DMS114 treated with DMSO at 0.1 percent for 48 hours (cell line): Measurements from ENCODE around the gene CFAP20DC.
"Not testable (repeated sequence)": the region's sequence is repeated elsewhere in the genome, so short reads cannot be mapped to it uniquely, and the experiment has no call there.

Experiments used
- DNase-seq: peaks from one replicate; lab custom pipeline; 2025; ENCODE audit not compliant: unreplicated experiment; lab: John Stamatoyannopoulos, UW

The CFAP20DC gene

DNA sequence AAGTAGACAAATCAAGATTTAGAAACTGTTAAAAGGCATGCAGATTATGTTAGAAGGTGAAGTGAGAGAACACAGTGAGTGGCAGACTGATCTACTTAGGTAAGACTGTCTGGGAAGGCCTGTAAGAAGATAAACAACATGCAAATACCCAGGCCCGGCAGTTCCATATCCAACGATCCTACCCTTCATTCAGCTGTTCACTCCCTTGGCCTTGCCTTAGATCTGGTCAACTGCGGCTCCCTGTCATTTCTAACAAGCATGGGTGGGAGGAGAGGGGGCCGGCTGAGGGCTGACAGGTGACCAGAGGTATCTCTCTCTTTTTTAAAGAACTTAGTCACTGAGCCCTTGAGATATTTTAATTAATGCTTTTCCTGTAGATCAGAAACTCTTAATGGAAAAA is 298.6 kb downstream of the CFAP20DC start:
- no peak for DNase-seq

GRCh38 chr3:58749948-58750347 is 299.9 kb downstream of the CFAP20DC start:
- no peak for DNase-seq

DNA sequence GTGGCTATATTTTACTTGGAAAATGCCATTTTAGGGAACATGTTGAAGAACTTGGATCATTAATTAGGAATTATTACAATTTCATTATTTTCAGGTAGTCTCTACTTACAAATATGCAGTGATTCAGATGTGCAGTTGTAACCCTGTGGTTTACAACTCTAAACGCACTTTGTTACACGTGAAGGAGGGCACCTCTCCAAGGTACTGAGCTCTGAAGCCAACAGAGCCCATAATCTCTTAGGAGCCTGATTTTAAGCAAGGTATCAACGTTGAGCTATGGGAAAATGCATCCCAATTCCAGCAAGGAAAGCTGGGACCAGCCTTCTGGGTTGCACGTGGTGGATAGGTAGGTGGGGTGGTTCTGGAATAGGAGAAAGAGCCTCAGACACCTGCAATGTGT is 301.8 kb downstream of the CFAP20DC start:
- no peak for DNase-seq

DNA sequence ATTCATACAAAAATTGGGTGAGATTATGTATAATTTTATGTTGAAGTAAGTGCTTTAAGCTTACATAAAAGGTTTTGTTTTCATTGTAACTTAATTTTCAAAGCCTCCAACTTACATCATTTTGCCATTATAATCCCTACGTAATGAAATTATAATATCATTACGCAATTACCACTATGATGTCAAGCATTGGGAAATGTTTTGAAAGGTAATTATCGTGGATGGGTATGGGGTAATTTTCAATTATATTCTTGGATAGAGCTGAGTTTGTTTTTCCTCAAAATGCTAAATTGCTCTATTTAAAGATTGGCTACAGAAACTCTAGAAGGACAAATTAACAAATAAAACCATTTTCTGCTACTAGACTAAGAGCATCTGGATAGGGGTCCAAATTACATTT is 303.1 kb downstream of the CFAP20DC start:
- DNase-seq = no peak

DNA sequence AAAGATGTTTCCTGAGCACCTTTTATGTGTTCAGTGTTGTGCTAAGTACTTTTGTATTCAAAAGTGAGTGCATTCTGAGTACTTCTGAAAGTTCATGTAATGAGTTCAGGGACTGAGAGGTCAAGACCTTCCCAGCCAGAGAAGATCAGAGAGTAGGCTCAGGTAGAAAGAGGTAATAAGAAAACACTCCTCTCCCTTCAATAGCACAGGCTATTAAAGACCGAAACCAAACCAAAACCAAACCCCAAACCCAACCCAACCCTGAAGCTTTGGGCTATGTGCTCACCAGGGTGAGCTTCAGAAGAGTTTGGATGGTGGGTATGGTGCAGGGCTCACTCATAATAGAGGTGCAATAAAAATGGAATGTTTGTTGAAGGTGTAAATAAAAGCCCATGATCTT is 306.5 kb downstream of the CFAP20DC start:
- no peak for DNase-seq

DNA sequence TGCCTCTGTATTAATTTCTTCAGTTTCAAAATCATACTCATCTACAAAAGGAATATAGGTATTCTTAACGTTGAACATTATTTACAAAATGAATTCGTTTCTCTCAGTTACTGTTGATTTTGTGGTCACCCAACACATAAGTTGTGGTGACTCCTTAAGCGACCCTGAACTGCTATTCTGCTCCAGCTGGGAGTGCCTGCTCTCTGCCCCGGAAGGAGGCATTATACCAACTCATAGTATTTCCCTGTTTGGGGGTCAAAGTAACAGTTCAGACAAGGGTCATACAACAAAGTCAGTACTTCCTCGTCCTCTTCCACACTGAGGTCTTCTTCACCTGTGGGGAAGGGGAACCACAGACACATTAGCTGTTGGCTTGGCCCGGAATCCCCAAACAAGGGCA is 307.6 kb downstream of the CFAP20DC start:
- DNase-seq = no peak

DNA sequence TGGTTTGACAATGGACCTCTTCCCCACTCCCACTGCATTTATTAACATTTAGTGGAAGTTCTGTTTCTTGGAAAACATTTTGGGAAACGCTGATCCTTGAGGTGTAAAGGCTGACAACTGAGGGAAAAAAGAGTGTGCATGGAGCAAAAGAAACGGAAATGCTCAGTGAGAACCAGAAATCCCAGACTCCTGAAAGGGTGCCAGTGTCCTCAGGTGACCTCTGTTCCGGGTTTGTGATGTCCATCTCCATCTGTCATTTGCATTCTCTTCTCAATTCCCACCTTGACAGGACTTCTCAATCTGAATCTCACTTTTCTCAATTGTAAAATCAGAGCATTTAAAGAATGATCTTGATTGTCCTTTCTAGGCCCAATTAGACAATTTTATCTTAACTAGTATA is 312.2 kb downstream of the CFAP20DC start:
- DNase-seq = no peak

DNA sequence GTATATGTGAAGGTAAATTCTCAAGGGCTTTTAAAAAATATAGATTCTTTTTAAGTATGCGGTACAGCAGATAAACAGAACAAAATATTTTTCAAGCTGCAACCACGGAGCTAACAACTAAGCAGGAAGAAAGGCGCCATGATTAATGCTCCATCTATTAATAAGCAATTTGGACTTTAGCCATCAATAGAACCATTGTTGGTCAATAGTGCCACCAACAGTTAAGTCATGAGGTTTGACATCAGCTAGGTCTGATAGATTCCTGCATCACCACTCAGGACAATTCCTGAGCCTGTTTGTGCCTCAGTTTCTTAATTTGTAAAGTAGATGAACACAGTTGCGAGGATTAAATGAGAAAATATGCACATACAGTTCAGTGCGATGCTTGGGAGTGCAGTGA is 318.2 kb downstream of the CFAP20DC start:
- no peak for DNase-seq

DNA sequence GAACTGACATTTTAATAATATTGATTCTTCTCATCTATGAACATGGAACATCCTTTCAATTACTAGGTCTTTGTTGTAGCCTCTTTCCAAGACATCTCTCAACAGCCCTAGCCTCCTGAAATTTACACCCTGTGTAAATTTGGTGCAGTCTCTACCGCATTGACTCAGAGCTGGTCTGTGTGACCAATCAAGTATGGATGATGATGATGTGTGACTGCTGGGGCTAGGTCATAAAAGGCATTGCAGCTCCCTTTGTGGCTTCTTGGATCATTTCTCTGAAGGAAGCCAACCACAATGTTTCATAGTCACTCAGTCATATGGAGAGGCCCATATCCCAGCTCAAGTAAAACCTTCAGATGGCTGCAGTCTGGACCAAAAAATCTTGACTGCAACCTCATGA is 321.1 kb downstream of the CFAP20DC start:
- no peak for DNase-seq

- DNase-seq = no peak
These were observed 324.4 kb downstream of the CFAP20DC start for GRCh38 chr3:58725326-58725853.

DNA sequence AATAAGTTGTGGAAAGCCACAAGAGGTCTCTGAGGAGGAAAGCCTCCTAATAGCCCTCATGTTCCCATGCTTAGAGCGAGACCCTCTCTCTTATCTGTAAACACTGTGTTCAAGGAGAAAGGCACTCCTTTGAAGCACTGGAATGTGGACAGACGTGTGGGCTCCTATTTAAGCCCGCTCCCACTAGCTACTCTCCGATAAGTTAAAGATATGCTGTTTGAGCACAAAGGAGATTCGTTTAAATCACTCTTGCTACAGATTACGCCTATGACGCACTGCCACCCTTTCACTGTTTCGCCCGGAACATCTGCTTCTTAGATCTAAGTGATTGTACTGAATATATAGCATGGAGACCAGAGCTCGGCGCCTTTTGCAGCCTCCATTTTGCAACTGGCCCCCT is 325.5 kb downstream of the CFAP20DC start:
- DNase-seq = no peak

- no peak for DNase-seq
These were observed 326.7 kb downstream of the CFAP20DC start for GRCh38 chr3:58723173-58723572.

DNA sequence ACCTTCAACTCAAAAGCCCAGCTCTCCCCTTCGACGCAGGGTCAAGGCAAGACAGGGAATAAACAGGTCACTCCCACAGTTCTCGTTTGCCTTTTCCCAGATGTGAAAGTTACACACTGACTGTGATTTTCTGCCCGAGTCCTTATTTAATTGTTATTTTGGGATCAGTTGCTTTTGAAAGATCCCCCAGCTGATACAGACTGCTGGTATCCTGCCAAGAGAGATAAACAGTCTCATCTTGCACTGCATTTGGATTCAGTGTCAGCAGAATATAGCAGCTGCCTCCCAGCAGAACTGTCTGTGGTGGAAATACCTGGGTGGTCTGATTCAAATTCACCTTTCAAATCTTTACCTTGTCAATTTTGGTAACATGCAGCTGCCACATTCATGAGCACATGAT is 327.3 kb downstream of the CFAP20DC start:
- no peak for DNase-seq

- no peak for DNase-seq
These were observed 329.3 kb downstream of the CFAP20DC start for GRCh38 chr3:58720526-58720925.

DNA sequence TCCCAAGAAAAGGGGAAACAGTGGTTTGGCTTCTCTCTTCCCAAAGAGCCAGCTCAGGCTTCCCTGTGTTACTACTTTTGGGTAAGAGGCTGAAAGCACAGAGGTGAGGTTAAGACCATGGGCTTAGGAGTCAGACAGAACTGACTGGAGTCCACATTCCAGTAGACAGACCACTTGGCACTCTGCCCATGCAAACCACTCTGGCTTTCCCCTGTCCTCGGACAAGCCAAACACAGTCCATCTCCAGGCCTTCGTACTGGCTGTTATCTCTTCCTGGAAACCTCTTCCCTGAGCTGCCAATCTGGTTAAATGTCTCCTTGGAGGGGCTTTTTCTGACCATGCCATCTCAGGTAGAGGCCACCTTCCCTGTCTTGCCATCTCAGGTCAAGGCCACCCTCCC is 330.1 kb downstream of the CFAP20DC start:
- no peak for DNase-seq

- no peak for DNase-seq
These were observed 336.0 kb downstream of the CFAP20DC start for GRCh38 chr3:58713715-58714401.

DNA sequence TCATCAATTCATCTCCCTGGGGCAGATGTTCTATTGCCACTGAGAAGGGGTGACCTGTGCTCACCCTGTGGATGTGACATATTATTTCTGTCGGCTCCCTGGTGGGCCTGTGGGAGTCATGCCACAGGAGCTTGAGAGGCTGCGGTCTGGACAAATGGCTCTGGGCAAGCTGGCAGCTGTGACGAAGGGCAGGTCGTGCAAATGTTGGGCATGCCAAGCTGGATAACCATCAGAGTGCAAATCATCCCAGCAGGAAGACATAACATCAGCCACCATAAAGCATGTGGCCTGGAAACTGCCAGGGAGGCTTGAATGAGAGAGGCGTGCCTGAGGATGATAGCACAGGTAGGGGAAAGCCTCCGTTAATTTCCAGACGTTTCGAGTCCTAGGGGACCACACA is 338.0 kb downstream of the CFAP20DC start:
- no peak for DNase-seq

DNA sequence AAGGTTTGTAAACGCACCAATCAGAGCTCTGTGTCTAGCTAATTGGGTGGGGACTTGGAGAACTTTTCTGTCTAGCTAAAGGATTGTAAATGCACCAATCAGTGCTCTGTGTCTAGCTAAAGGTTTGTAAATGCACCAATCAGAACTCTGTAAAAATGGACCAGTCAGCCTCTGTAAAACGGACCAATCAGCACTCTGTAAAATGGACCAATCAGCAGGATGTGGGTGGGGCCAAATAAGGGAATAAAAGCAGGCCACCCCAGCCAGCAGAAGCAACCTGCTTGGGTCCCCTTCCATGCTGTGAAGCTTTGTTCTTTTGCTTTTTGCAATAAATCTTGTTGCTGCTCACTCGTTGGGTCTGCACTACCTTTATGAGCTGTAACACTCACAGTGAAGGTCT is 340.8 kb downstream of the CFAP20DC start:
- DNase-seq = not testable (repeated sequence)

GRCh38 chr3:58708116-58708791 is 341.6 kb downstream of the CFAP20DC start:
- no peak for DNase-seq

DNA sequence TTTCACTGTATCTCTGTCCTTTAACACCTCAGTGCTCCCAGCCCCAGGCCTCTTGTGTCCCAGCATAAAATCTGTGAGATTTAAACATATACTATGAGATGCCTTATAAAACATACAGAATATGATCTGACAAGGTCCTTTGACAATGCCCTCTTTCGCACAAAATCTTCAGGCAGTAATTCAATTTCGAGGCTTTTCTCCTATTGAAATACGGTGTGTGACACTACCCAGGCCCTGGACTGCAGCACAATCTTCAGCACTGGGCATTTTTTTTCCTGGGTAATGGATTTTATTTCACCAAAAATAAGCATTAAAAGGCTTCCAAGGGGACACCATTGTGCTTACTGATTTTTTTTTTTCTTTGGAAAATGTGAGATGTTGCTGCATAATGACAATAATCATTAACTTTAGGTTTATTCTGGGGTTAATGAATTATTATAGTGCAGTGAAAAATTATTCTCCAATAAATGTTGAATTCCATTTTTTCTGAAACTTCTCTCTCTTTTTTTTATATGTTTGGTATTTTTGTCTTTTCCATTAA is 342.4 kb downstream of the CFAP20DC start:
- DNase-seq = no peak

- DNase-seq = no peak
These were observed 343.2 kb downstream of the CFAP20DC start for GRCh38 chr3:58706395-58707167.

GRCh38 chr3:58704745-58705144 is 345.1 kb downstream of the CFAP20DC start:
- DNase-seq = no peak
